Sigmoid colon (tissue), 7 donors: Measurements from ENCODE around the gene RANBP9. TPM values are rescaled to one million over a fixed set of nuclear protein-coding genes. Genes with fewer than 3 reads are reported as not detected.

ENCODE experiments used
- DNase-seq: peaks from one replicate; pipeline ENCODE4 v3.0.0-alpha.2; 2019
- H3K27ac ChIP-seq, 4 donors: fragments of 200-600 bp; sonication (generic); one replicate each; pipeline ENCODE4 v1.5.1; 2016 to 2019; ENCODE audit warnings: mild to moderate bottlenecking in 1 of 4
- H3K27me3 ChIP-seq, 3 donors: fragments of 200-600 bp; sonication (generic); one replicate each; pipeline ENCODE4 v1.5.1; 2019; ENCODE audit warnings: mild to moderate bottlenecking in 1 of 3
- H3K36me3 ChIP-seq, 4 donors: fragments of 200-600 bp; sonication (generic); one replicate each; pipeline ENCODE4 v1.5.1; 2016 to 2019
- H3K4me1 ChIP-seq, 4 donors: fragments of 200-600 bp; sonication (generic); one replicate each; pipeline ENCODE4 v1.5.1; 2017 to 2019
- H3K4me3 ChIP-seq, 4 donors: fragments of 200-600 bp; sonication (generic); one replicate each; pipeline ENCODE4 v1.5.1; 2017 to 2019; ENCODE audit warnings: mild to moderate bottlenecking in 2 of 4, moderate library complexity in 1 of 4
- H3K9me3 ChIP-seq, 4 donors: fragments of 200-600 bp in 3 of 4; sonication (generic) in 3 of 4; one replicate each; pipeline versions ENCODE4 v1.5.1 to v1.6.1; 2013 to 2019
- CTCF ChIP-seq, 4 experiments: fragments of 450-650 bp in 3 of 4; fragments of 200-600 bp in 1 of 4; IDR thresholded peaks; one replicate each; pipeline ENCODE4 v1.5.1; 2016 to 2019; ENCODE audit warnings: antibody characterized with exemption in 4 of 4, mild to moderate bottlenecking in 3 of 4, moderate library complexity in 2 of 4
- EP300 ChIP-seq, 4 donors: sonication (generic); formaldehyde crosslinking; IDR thresholded peaks; one replicate each; pipeline ENCODE4 v1.6.1; 2017; ENCODE audit warnings: antibody characterized with exemption in 4 of 4
- POLR2A ChIP-seq, 2 donors: fragments of 450-650 bp; IDR thresholded peaks; one replicate each; pipeline ENCODE4 v1.6.1; 2016; ENCODE audit warnings: antibody characterized with exemption in 2 of 2, mild to moderate bottlenecking in 2 of 2, moderate library complexity in 2 of 2
- POLR2AphosphoS5 ChIP-seq, 4 donors: sonication (generic); formaldehyde crosslinking; IDR thresholded peaks; one replicate each; pipeline ENCODE4 v1.6.1; 2017; ENCODE audit warnings: antibody characterized with exemption in 4 of 4
- WGBS, 2 donors: extraction: QIAGEN DNeasy Blood & Tissue Kit; methylation state at CpG; one replicate each; pipeline ENCODE4 v1.1.7; 2013; 5-methylcytosine and 5-hydroxymethylcytosine counted together
- intact Hi-C: fragments of 100-400 bp; cut with DNase I; formaldehyde crosslinking; loops from one replicate; pipeline ENCODE4 v1.15.1; 2023
- polyA plus RNA-seq, 3 donors: library from polyadenylated mRNA; stranded (reverse); fragments of 200-250 nt; gene quantifications; one replicate each; pipeline ENCODE4 v1.2.3, GENCODE V29; 2013
- total RNA-seq, 4 donors: library from RNA; depleted of rRNA; stranded (reverse); fragments of >200 nt; gene quantifications; one replicate each; pipeline ENCODE4 v1.1.0, GENCODE V29; 2016
- donor health status: healthy with polysubstance abuse.
- donor health status: Bipolar disorder and iron deficiency.
- donor health status: healthy.

Gene RANBP9
- total and polyA plus RNA-seq, 7 donors, result 19.4 to 84.3 (median 49.6) TPM

DNA sequence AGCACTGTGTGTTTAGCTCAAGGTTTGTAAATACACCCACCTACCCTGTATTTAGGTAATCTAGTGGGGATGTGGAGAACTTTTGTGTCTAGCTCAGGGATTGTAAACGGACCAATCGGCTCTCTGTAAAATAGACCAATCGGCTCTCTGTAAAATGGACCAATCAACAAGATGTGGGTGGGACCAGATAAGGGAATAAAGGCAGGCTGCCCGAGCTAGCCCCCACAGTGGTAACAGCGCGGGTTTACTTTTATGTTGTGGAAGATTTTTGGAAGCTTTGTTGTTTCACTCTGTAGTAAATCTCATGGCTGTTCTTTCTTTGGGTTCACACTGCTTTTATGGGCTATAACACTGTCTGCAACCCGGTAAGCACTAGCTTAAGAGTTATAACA is 32.1 kb upstream of the RANBP9 start:
- H3K9me3 ChIP-seq, result no peaks in the 10 kb centered on the region
- no peaks in the 10 kb centered on the region for H3K27me3 ChIP-seq
- H3K36me3 ChIP-seq, result no peaks in the 10 kb centered on the region
- no peak for DNase-seq
- no peak overlapping the region for H3K4me3 ChIP-seq
- no peak overlapping the region for H3K27ac ChIP-seq
- H3K4me1 ChIP-seq, result no peaks in the 10 kb centered on the region
- WGBS, 2 donors, result 92 to 96% methylated on average over 7 of the region's 7 CpGs
- TF ChIP-seq POLR2A (IDR thresholded peaks at IDR 0.05) (no peak), CTCF (IDR thresholded peaks at IDR 0.05) (no peak), POLR2AphosphoS5 (IDR thresholded peaks at IDR 0.05) (no peak), EP300 (IDR thresholded peaks at IDR 0.05) (no peak)
- intact Hi-C loops, result no loop called here

DNA sequence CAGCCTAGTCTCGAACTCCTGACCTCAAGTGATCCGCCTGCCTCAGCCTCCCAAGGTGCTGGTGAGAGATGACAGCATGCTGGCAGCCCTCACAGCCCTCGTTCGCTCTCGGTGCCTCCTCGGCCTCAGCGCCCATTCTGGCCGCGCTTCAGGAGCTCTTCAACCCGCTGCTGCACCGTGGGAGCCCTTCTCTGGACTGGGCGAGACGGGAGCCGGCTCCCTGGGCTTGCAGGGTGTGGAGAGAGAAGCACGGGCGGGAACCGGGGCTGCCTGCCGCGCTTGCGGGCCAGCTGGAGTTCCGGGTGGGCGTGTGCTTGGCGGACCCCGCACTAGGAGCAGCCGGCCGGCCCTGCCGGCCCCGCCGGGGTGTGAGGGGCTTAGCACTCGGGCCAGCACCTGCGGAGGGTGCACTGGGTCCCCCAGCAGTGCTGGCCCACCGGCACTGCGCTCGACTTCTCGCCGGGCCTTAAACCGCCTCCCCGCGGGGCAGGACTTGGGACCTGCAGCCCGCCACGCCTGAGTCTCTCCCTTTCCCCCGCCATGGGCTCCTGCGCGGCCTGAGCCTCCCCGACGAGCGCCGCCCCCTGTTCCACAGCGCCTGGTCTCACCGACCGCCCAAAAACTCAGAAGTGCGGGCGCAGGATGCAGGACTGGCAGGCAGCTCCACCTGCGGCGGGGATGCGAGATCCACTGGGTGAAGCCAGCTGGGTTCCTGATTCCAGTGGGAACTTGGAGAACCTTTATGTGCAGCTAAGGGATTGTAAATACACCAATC is 31.5 kb upstream of the RANBP9 start:
- intact Hi-C loops, result no loop called here
- 74 to 82% methylated on average over 56 of the region's 56 CpGs for WGBS, 2 donors
- DNase-seq, result no peak
- Histone ChIP-seq H3K27ac (peak overlapping the region in 2 of 4 donors; percentile 19 to 48), H3K4me1 (no peaks in the 10 kb centered on the region), H3K27me3 (no peaks in the 10 kb centered on the region), H3K4me3 (peak overlapping the region in 3 of 4 donors; percentile 23 to 37 (median 30)), H3K9me3 (no peaks in the 10 kb centered on the region), H3K36me3 (no peaks in the 10 kb centered on the region)
- TF ChIP-seq POLR2A (IDR thresholded peaks at IDR 0.05) (no peak), POLR2AphosphoS5 (IDR thresholded peaks at IDR 0.05) (no peak), EP300 (IDR thresholded peaks at IDR 0.05) (no peak)

GRCh38 chr6:13741365-13741764 is 29.7 kb upstream of the RANBP9 start:
- Histone ChIP-seq H3K27ac (no peak overlapping the region), H3K4me1 (no peaks in the 10 kb centered on the region), H3K36me3 (no peaks in the 10 kb centered on the region), H3K9me3 (no peaks in the 10 kb centered on the region), H3K27me3 (no peaks in the 10 kb centered on the region), H3K4me3 (no peak overlapping the region)
- TF ChIP-seq CTCF (IDR thresholded peaks at IDR 0.05) (no peak), POLR2A (IDR thresholded peaks at IDR 0.05) (no peak), EP300 (IDR thresholded peaks at IDR 0.05) (no peak), POLR2AphosphoS5 (IDR thresholded peaks at IDR 0.05) (no peak)
- no peak for DNase-seq
- WGBS, 2 donors, result 87 to 95% methylated on average over 4 of the region's 4 CpGs
- intact Hi-C loops, result no loop called here

DNA sequence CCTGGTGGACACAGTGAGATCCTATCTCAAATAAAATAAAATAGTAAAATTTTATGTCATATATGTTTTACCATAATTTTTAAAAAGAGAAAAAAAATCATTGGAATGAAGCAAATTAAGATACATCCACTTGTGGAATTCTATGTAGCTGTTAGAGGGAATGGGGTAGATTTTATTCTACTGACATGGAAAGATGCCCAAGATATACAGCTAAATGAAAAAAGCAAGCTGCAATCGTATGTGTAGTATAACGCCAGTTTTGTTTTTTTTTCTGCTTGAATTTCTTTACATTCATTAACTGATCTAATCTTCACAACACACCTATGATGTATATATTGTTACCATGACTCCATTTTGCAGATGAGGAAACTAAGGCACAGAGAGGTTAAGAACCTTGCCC is 23.4 kb upstream of the RANBP9 start:
- no peak overlapping the region for H3K4me3 ChIP-seq
- intact Hi-C loops, result loop anchor here (1.0 kb wide), 1 partner anchor 27 kb away; no protein-coding TSS in a partner anchor
- DNase-seq, result no peak
- WGBS, 2 donors, result 77 to 86% methylated on average over 2 of the region's 2 CpGs
- H3K9me3 ChIP-seq, result no peaks in the 10 kb centered on the region
- H3K27me3 ChIP-seq, result no peaks in the 10 kb centered on the region
- no peaks in the 10 kb centered on the region for H3K36me3 ChIP-seq
- H3K27ac ChIP-seq, result peak overlapping the region in 1 of 4 donors; percentile 78
- H3K4me1 ChIP-seq, result peaks cover 0 to 25% (median 17%) of the 10 kb centered on the region in 4 donors
- no peak for TF ChIP-seq POLR2AphosphoS5 (IDR thresholded peaks at IDR 0.05)
- no peak for TF ChIP-seq EP300 (IDR thresholded peaks at IDR 0.05)
- no peak for TF ChIP-seq POLR2A (IDR thresholded peaks at IDR 0.05)
- no peak for TF ChIP-seq CTCF (IDR thresholded peaks at IDR 0.05)

DNA sequence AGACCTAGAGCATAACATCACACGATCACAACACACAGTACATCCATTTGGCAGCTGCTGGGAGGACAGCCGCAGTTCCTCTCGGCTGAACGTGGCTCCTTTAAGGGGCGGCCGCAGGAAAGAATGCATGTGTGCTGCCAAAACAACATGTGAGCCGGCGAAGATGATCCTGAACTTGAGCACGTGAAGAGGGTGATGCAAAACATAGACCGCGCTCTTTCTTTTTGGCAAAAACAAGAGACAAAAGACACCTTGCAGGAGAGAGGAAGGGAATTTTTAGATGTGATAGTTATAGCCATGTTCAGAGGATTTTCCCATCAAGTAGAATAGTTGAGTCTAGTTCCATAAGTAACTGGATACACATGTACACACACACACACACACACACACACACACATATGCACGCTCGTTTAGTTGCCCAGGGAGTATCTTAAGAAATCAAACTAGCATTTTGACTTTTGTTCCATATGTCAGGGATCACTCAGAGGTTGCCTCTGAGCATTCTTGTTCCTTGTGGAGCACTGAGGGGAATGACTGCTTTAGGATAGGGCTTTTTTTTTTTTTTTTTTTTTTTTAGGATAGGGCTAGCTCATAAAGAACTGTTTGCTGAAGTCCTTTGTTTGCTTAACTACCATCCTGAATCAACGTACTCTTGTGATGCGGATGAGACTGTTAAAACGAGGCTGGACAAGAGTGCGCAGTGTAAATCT is 21.7 kb upstream of the RANBP9 start:
- H3K27ac ChIP-seq, result peak overlapping the region; percentile 31 to 78 (median 74)
- H3K4me1 ChIP-seq, result peaks cover 0 to 25% (median 17%) of the 10 kb centered on the region in 4 donors
- TF ChIP-seq POLR2A (IDR thresholded peaks at IDR 0.05) (no peak), POLR2AphosphoS5 (IDR thresholded peaks at IDR 0.05) (peak; percentile 74 to 94 (median 83)), EP300 (IDR thresholded peaks at IDR 0.05) (peak in 3 of 4 donors; percentile 88 to 94 (median 88))
- no peaks in the 10 kb centered on the region for H3K27me3 ChIP-seq
- WGBS, 2 donors, result 16 to 52% methylated on average over 17 of the region's 17 CpGs
- H3K4me3 ChIP-seq, result peak overlapping the region in 3 of 4 donors; percentile 17 to 29 (median 25)
- no peaks in the 10 kb centered on the region for H3K9me3 ChIP-seq
- DNase-seq, result peak; percentile 98
- intact Hi-C loops, result loop anchor here (2.0 kb wide), 1 partner anchor 21 kb away; no protein-coding TSS in a partner anchor
- H3K36me3 ChIP-seq, result no peaks in the 10 kb centered on the region
